Measurements from ENCODE around the gene MSRB3.
A peak's percentile ranks its signal among the peaks of the same experiment; 100 is the strongest.

The MSRB3 gene

GRCh38 chr12:65327207-65328076, 49.0 kb downstream of the MSRB3 start:
- DNase-seq: no peak

GRCh38 chr12:65329721-65330120, 51.2 kb downstream of the MSRB3 start:
- DNase-seq: no peak

GRCh38 chr12:65330331-65330730, 51.8 kb downstream of the MSRB3 start:
- no peak for DNase-seq

GRCh38 chr12:65331456-65331855, 53.0 kb downstream of the MSRB3 start:
- DNase-seq: no peak

- no peak for DNase-seq
Measured at GRCh38 chr12:65333649-65334048, 55.2 kb downstream of the MSRB3 start.

- no peak for DNase-seq
Measured at GRCh38 chr12:65334521-65334920, 56.0 kb downstream of the MSRB3 start.

- DNase-seq: peak; percentile 10
Measured at GRCh38 chr12:65335021-65335714, 56.7 kb downstream of the MSRB3 start.

GRCh38 chr12:65335981-65336380, 57.5 kb downstream of the MSRB3 start:
- no peak for DNase-seq

GRCh38 chr12:65339161-65339560, 60.7 kb downstream of the MSRB3 start:
- DNase-seq: no peak

GRCh38 chr12:65343230-65343629, 64.7 kb downstream of the MSRB3 start:
- DNase-seq: no peak

- no peak for DNase-seq
Measured at GRCh38 chr12:65343801-65344200, 65.3 kb downstream of the MSRB3 start.

GRCh38 chr12:65355461-65355860, 77.0 kb downstream of the MSRB3 start:
- no peak for DNase-seq

GRCh38 chr12:65362234-65363031, 84.0 kb downstream of the MSRB3 start:
- DNase-seq: no peak

GRCh38 chr12:65364046-65364445, 85.6 kb downstream of the MSRB3 start:
- DNase-seq: peak; percentile 1

GRCh38 chr12:65367396-65367795, 88.9 kb downstream of the MSRB3 start:
- no peak for DNase-seq

- no peak for DNase-seq
Measured at GRCh38 chr12:65368055-65368454, 89.6 kb downstream of the MSRB3 start.

- DNase-seq: no peak
Measured at GRCh38 chr12:65372574-65372973, 94.1 kb downstream of the MSRB3 start.

- no peak for DNase-seq
Measured at GRCh38 chr12:65384240-65384639, 105.8 kb downstream of the MSRB3 start.

- DNase-seq: no peak
Measured at GRCh38 chr12:65387396-65387795, 108.9 kb downstream of the MSRB3 start.

GRCh38 chr12:65389436-65389835, 111.0 kb downstream of the MSRB3 start:
- DNase-seq: no peak

GRCh38 chr12:65391711-65392110, 113.2 kb downstream of the MSRB3 start:
- no peak for DNase-seq

- no peak for DNase-seq
Measured at GRCh38 chr12:65392491-65392890, 114.0 kb downstream of the MSRB3 start.

GRCh38 chr12:65403188-65403587, 124.7 kb downstream of the MSRB3 start:
- no peak for DNase-seq
